ENCODE data around the gene TRIOBP.

DNA sequence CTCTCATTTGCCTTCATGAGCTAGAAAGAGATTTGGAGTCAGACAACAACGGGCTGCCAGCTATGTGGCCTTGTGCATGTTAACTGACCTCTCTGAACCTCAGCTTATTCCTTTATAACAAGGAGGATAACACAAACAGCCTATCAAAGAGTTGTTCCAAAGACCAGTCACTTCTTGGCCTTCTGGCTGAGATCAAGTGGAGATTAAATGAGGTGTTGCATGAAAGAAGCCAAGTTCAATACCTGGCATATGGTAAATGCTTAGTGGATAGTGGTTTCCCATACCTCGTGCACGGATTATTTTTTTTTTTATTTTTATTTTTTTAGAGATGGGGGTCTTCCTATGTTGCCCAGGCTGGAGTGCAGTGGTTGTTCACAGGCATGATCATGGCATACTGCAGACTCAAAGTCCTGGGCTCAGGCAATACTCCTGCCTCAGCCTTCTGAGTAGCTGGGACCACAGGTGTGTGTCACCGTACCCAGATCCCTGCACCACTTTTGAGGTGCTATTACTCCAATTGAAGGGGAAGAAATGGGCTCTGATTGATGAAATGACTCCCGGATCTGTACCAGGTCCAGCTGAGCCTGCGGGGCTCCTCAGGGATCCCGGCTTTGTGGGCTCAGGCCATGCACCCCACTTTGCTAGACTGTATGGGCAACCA is 16.5 kb upstream of the TRIOBP start:
- TF ChIP-seq, protein P1, sequence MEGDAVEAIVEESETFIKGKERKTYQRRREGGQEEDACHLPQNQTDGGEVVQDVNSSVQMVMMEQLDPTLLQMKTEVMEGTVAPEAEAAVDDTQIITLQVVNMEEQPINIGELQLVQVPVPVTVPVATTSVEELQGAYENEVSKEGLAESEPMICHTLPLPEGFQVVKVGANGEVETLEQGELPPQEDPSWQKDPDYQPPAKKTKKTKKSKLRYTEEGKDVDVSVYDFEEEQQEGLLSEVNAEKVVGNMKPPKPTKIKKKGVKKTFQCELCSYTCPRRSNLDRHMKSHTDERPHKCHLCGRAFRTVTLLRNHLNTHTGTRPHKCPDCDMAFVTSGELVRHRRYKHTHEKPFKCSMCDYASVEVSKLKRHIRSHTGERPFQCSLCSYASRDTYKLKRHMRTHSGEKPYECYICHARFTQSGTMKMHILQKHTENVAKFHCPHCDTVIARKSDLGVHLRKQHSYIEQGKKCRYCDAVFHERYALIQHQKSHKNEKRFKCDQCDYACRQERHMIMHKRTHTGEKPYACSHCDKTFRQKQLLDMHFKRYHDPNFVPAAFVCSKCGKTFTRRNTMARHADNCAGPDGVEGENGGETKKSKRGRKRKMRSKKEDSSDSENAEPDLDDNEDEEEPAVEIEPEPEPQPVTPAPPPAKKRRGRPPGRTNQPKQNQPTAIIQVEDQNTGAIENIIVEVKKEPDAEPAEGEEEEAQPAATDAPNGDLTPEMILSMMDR (conservative IDR thresholded peaks at IDR 0.05; ENCODE audit: low read length): no peak
- TF ChIP-seq EZH2phosphoT487 (IDR thresholded peaks at IDR 0.05; ENCODE audit: borderline replicate concordance, low read depth, low read length): no peak
